Heart left ventricle (tissue), 16 donors: ENCODE data around the gene C1orf21. TPM values are rescaled to one million over a fixed set of nuclear protein-coding genes. Genes with fewer than 3 reads are reported as not detected.

ENCODE experiments used
- ATAC-seq, 4 donors: fragments of 200-7000 bp; cut with Tn5 transposase; one replicate each; pipeline ENCODE4 v1.9.1; 2020 to 2022; ENCODE audit warnings: moderate library complexity in 4 of 4, mild to moderate bottlenecking in 3 of 4, moderate number of reproducible peaks in 1 of 4
- DNase-seq, 5 donors: peaks; one replicate each; pipeline ENCODE4 v3.0.0-alpha.2; 2020
- H3K27ac ChIP-seq, 12 donors: fragments of 200-600 bp; sonication (generic) in 4 of 12; one replicate each; pipeline versions ENCODE4 v1.5.0 to v1.8.0; 2016 to 2022; ENCODE audit warnings: mild to moderate bottlenecking in 2 of 12
- H3K27me3 ChIP-seq, 9 donors: fragments of 200-600 bp; sonication (generic) in 2 of 9; one replicate each; pipeline versions ENCODE4 v1.5.1 to v1.8.0; 2016 to 2022; ENCODE audit warnings: mild to moderate bottlenecking in 3 of 9
- H3K36me3 ChIP-seq, 9 donors: fragments of 200-600 bp; sonication (generic) in 2 of 9; one replicate each; pipeline versions ENCODE4 v1.5.0 to v1.8.0; 2018 to 2022; ENCODE audit warnings: mild to moderate bottlenecking in 2 of 9
- H3K4me1 ChIP-seq, 12 donors: fragments of 200-600 bp; sonication (generic) in 4 of 12; one replicate each; pipeline versions ENCODE4 v1.5.0 to v1.8.0; 2016 to 2022; ENCODE audit warnings: mild to moderate bottlenecking in 3 of 12
- H3K4me3 ChIP-seq, 12 donors: fragments of 200-600 bp; sonication (generic) in 4 of 12; one replicate each; pipeline versions ENCODE4 v1.5.0 to v1.8.0; 2017 to 2022; ENCODE audit warnings: mild to moderate bottlenecking in 9 of 12, moderate library complexity in 4 of 12
- H3K9me3 ChIP-seq, 12 donors: fragments of 200-600 bp; sonication (generic) in 4 of 12; one replicate each; pipeline versions ENCODE4 v1.5.0 to v1.8.0; 2016 to 2022; ENCODE audit warnings: mild to moderate bottlenecking in 1 of 12
- CTCF ChIP-seq, 12 donors: fragments of 200-600 bp; sonication (generic) in 4 of 12; IDR thresholded peaks; one replicate each; pipeline versions ENCODE4 v1.5.0 to v1.8.0; 2018 to 2022; ENCODE audit warnings: antibody characterized with exemption in 12 of 12, mild to moderate bottlenecking in 5 of 12
- POLR2A ChIP-seq, 2 donors: fragments of 450-650 bp; IDR thresholded peaks; one replicate each; pipeline ENCODE4 v1.6.1; 2017; ENCODE audit warnings: antibody characterized with exemption in 2 of 2, mild to moderate bottlenecking in 2 of 2, moderate library complexity in 2 of 2
- WGBS, 4 donors: extraction: QIAGEN DNeasy Blood & Tissue Kit in 2 of 4; methylation state at CpG; one replicate each; pipeline versions ENCODE4 v1.1.5 to v1.1.7; 2013 to 2018; 5-methylcytosine and 5-hydroxymethylcytosine counted together
- intact Hi-C, 10 donors: fragments of 100-400 bp; cut with DNase I; formaldehyde crosslinking; loops; one replicate each; pipeline versions ENCODE4 v1.11.1 to v1.14.2; 2022
- polyA plus RNA-seq, 2 donors: library from polyadenylated mRNA; stranded (reverse); fragments of 200-250 nt; gene quantifications; one replicate each; pipeline ENCODE4 v1.2.3, GENCODE V29; 2013
- total RNA-seq, 9 donors: library from RNA; depleted of rRNA in 2 of 9; stranded (reverse); fragments of >200 nt in 2 of 9; fragmentation: NEBNext Ultra II Directional in 3 of 9; extraction: Animal tissue kit (Norgen Biotek cat#: 25700) in 3 of 9; gene quantifications; one replicate each; pipeline versions ENCODE4 v1.1.0 to v1.2.4, GENCODE V29; 2016 to 2023
- donor health status: ischemic (EF 13 %, LVEDD 7.1; RV severe dilation, severe dysfunction).
- donor health status: healthy with polysubstance abuse.
- donor health status: DM: no; HTN: yes; CAD: no.
- donor health status: DM: no; HTN: no; CAD: no.
- donor health status: ischemic (EF 25% LVEDD 6.9; RV normal size, moderate dysfunction).
- donor health status: ischemic (EF 25% LVEDD 5.7; RV mildly dilated, moderate dysfunction).
- donor health status: healthy.
- donor health status: DM: yes; HTN: yes; CAD: no.
- donor health status: ischemic (EF 35%, LVEDD 5.7; RV mildly dilated, moderate dysfunction).
- donor health status: nonischemic (EF 11% LVEDD 7.7; RV severe dilation, severe dysfunction).
- donor health status: DM: yes; HTN: yes; CAD: no.
- donor health status: PGD.
- donor health status: ischemic (EF 29% LVEDD 5.4; RV normal size, mild dysfunction).
- donor health status: nonischemic (EF 23%, LVEDD 6.1; RV moderate dilation, normal function).

Gene C1orf21
- total and polyA plus RNA-seq, 11 donors: 32.0 to 81.3 (median 68.4) TPM

- intact Hi-C loops: loop anchor here in 1 of 10 donors (5.0 kb wide), 1 partner anchor 41 kb away; no protein-coding TSS in a partner anchor
These were observed 119.7 kb downstream of the C1orf21 start for GRCh38 chr1:184506481-184506880.

GRCh38 chr1:184507165-184507564 is 120.3 kb downstream of the C1orf21 start:
- no peak overlapping the region for H3K4me3 ChIP-seq
- H3K9me3 ChIP-seq: no peaks in the 10 kb centered on the region
- intact Hi-C loops: loop anchor here in 1 of 10 donors (5.0 kb wide), 1 partner anchor 40 kb away; no protein-coding TSS in a partner anchor
- peak overlapping the region; percentile 23 to 71 (median 56) for H3K27ac ChIP-seq
- WGBS, 4 donors: 0 to 16% (median 7%) methylated on average over 1 of the region's 1 CpG
- no peaks in the 10 kb centered on the region for H3K27me3 ChIP-seq
- peaks cover 11 to 70% (median 47%) of the 10 kb centered on the region in 12 donors for H3K4me1 ChIP-seq
- peaks cover 0 to 13% (median 5%) of the 10 kb centered on the region in 9 donors for H3K36me3 ChIP-seq
- ATAC-seq (peak in 1 of 4 donors; percentile 10), DNase-seq (no peak)
- TF ChIP-seq POLR2A (IDR thresholded peaks at IDR 0.05) (no peak), CTCF (IDR thresholded peaks at IDR 0.05) (no peak)

More at GRCh38 chr1:184506481-184506880, 119.7 kb downstream of the C1orf21 start:
- Histone ChIP-seq H3K9me3 (no peaks in the 10 kb centered on the region), H3K27me3 (no peaks in the 10 kb centered on the region), H3K4me1 (peaks cover 11 to 70% (median 47%) of the 10 kb centered on the region in 12 donors), H3K4me3 (no peak overlapping the region), H3K36me3 (peaks cover 0 to 13% (median 5%) of the 10 kb centered on the region in 9 donors), H3K27ac (peak overlapping the region in 8 of 12 donors; percentile 8 to 68 (median 56))
- DNase-seq (no peak), ATAC-seq (no peak)
- WGBS, 4 donors: 67 to 75% (median 73%) methylated on average over 3 of the region's 3 CpGs
- TF ChIP-seq CTCF (IDR thresholded peaks at IDR 0.05): no peak

GRCh38 chr1:184507604-184508280 is 120.9 kb downstream of the C1orf21 start:
- DNase-seq (no peak), ATAC-seq (peak in 2 of 4 donors; percentile 48 to 53)
- H3K36me3 ChIP-seq: peaks cover 0 to 13% (median 5%) of the 10 kb centered on the region in 9 donors
- peak overlapping the region; percentile 23 to 71 (median 56) for H3K27ac ChIP-seq
- H3K4me3 ChIP-seq: no peak overlapping the region
- no peak for TF ChIP-seq POLR2A (IDR thresholded peaks at IDR 0.05)
- TF ChIP-seq CTCF (IDR thresholded peaks at IDR 0.05): no peak
- intact Hi-C loops: loop anchor here in 1 of 10 donors (5.0 kb wide), 1 partner anchor 40 kb away; no protein-coding TSS in a partner anchor
- WGBS, 4 donors: 1 to 9% (median 2%) methylated on average over 1 of the region's 1 CpG
- H3K9me3 ChIP-seq: no peaks in the 10 kb centered on the region
- no peaks in the 10 kb centered on the region for H3K27me3 ChIP-seq
- H3K4me1 ChIP-seq: peaks cover 11 to 65% (median 47%) of the 10 kb centered on the region in 12 donors

GRCh38 chr1:184509105-184509504 is 122.3 kb downstream of the C1orf21 start:
- H3K4me1 ChIP-seq: peaks cover 10 to 65% (median 45%) of the 10 kb centered on the region in 12 donors
- no peak overlapping the region for H3K4me3 ChIP-seq
- intact Hi-C loops: loop anchor here in 1 of 10 donors (5.0 kb wide), 1 partner anchor 38 kb away; no protein-coding TSS in a partner anchor
- H3K27ac ChIP-seq: peak overlapping the region in 4 of 12 donors; percentile 49 to 68 (median 64)
- peaks cover 0 to 14% (median 5%) of the 10 kb centered on the region in 9 donors for H3K36me3 ChIP-seq
- no peak for TF ChIP-seq CTCF (IDR thresholded peaks at IDR 0.05)
- TF ChIP-seq POLR2A (IDR thresholded peaks at IDR 0.05): no peak
- WGBS, 4 donors: 96 to 97% (median 97%) methylated on average over 2 of the region's 2 CpGs
- ATAC-seq (no peak), DNase-seq (no peak)
- no peaks in the 10 kb centered on the region for H3K27me3 ChIP-seq
- no peaks in the 10 kb centered on the region for H3K9me3 ChIP-seq
